MM.1S (cell line): Measurements from ENCODE around the gene SNAI3.

Experiments used
- DNase-seq: peaks from one replicate; pipeline ENCODE4 v3.0.0-alpha.2; 2015
- H2AFZ ChIP-seq: fragments of 300-600 bp; sonication (generic); 2 replicates; pipeline ENCODE4 v1.6.0; 2016; ENCODE audit warnings: antibody characterized with exemption, low read length
- H3F3A ChIP-seq: fragments of 300-600 bp; sonication (generic); 2 replicates; pipeline ENCODE4 v1.6.1; 2016; ENCODE audit warnings: mild to moderate bottlenecking, antibody characterized with exemption, low read length, moderate library complexity, mixed read lengths; ENCODE audit not compliant: insufficient read depth
- H3K27ac ChIP-seq: fragments of 300-600 bp; sonication (generic); 2 replicates; pipeline ENCODE4 v1.5.1; 2016; ENCODE audit warnings: mild to moderate bottlenecking, low read length
- H3K27me3 ChIP-seq: fragments of 300-600 bp; sonication (generic); replicated peaks from 2 replicates; pipeline ENCODE4 v1.6.0; 2016; ENCODE audit warnings: low read length; ENCODE audit not compliant: insufficient read depth
- H3K36me3 ChIP-seq: fragments of 300-600 bp; sonication (generic); replicated peaks from 2 replicates; pipeline ENCODE4 v1.6.1; 2016; ENCODE audit warnings: mild to moderate bottlenecking, low read length, mixed read lengths; ENCODE audit not compliant: insufficient read depth
- H3K4me1 ChIP-seq: fragments of 300-600 bp; sonication (generic); 2 replicates; pipeline ENCODE4 v1.6.1; 2016; ENCODE audit warnings: low read length, mixed read lengths
- H3K4me2 ChIP-seq: fragments of 300-600 bp; sonication (generic); 2 replicates; pipeline ENCODE4 v1.6.0; 2016; ENCODE audit warnings: low read depth, low read length
- H3K4me3 ChIP-seq: fragments of 300-600 bp; sonication (generic); 2 replicates; pipeline ENCODE4 v1.5.1; 2016; ENCODE audit warnings: low read length, mixed read lengths
- H3K79me2 ChIP-seq: fragments of 300-600 bp; sonication (generic); 2 replicates; pipeline ENCODE4 v1.6.1; 2016; ENCODE audit warnings: mixed run types, low read length, mixed read lengths
- H3K9ac ChIP-seq: fragments of 300-600 bp; sonication (generic); 2 replicates; pipeline ENCODE4 v1.6.1; 2016; ENCODE audit warnings: low read length, mixed read lengths
- H3K9me2 ChIP-seq: fragments of 300-600 bp; sonication (generic); replicated peaks from 2 replicates; pipeline ENCODE4 v1.6.1; 2016; ENCODE audit warnings: mild to moderate bottlenecking, low read length, mixed read lengths; ENCODE audit not compliant: insufficient read depth
- H3K9me3 ChIP-seq: fragments of 300-600 bp; sonication (generic); replicated peaks from 2 replicates; pipeline ENCODE4 v1.6.1; 2016; ENCODE audit warnings: mild to moderate bottlenecking, low read length, mixed read lengths; ENCODE audit not compliant: insufficient read depth
- H4K20me1 ChIP-seq: fragments of 300-600 bp; sonication (generic); 2 replicates; pipeline ENCODE4 v1.6.1; 2016; ENCODE audit warnings: mild to moderate bottlenecking, low read length, moderate library complexity, mixed read lengths; ENCODE audit not compliant: insufficient read depth
- EZH2 ChIP-seq: fragments of 300-600 bp; sonication (generic); optimal IDR thresholded peaks from 2 replicates; pipeline ENCODE3; 2017; ENCODE audit warnings: low read depth, mild to moderate bottlenecking, antibody characterized with exemption, low read length, mixed read lengths
- EZH2phosphoT487 ChIP-seq: fragments of 300-600 bp; sonication (generic); IDR thresholded peaks from 2 replicates; pipeline ENCODE4 v1.6.1; 2018; ENCODE audit warnings: antibody characterized with exemption, low read length
- TF ChIP-seq, protein P1 (sequence below): fragments of 300-600 bp; sonication (generic); IDR thresholded peaks from 2 replicates; pipeline ENCODE4 v1.5.1; 2016; ENCODE audit warnings: antibody characterized with exemption, low read length, mixed read lengths

The SNAI3 gene

DNA sequence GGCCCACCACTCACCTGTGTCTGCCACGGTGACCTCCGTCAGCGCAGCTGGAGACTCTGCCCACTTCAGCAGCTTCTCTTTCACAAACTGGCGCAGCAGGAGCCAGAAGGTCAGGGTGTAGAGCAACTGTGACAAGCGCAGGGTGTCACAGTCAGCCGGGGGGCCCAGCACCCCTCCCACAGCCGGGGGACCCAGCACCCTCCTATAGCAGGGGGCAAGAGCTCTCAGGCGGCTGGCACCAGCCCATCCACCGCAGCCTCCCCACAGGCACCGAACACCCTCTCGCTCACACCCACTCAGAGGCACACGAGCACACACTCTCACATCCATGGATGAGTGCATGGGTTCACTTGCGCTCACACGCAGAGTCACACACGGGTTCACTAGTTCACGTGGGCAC, 48.8 kb upstream of the SNAI3 start:
- H2AFZ ChIP-seq = no peak overlapping the region

DNA sequence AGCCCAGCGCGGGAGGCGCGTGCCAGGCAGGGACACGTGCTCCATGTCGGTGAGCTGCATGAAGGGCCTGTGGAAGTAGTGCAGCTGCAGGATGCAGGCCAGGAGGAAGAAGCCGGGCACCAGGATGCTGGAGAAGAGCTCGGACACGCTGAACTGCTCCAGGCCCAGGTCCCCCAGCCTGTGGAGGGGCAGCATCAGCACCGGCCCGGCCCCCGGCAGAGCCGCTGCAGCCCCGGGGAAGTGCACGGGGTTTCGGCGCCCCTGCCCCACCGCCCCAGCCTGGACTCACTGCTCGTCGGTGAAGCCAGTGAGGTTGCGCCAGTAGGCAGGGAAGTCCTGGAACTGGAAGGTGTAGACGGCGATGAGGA, 48.0 kb upstream of the SNAI3 start:
- no peak overlapping the region for H3K27ac ChIP-seq
- no peak overlapping the region for H3K4me3 ChIP-seq
- TF ChIP-seq EZH2phosphoT487 = no peak
- TF ChIP-seq, protein P1, sequence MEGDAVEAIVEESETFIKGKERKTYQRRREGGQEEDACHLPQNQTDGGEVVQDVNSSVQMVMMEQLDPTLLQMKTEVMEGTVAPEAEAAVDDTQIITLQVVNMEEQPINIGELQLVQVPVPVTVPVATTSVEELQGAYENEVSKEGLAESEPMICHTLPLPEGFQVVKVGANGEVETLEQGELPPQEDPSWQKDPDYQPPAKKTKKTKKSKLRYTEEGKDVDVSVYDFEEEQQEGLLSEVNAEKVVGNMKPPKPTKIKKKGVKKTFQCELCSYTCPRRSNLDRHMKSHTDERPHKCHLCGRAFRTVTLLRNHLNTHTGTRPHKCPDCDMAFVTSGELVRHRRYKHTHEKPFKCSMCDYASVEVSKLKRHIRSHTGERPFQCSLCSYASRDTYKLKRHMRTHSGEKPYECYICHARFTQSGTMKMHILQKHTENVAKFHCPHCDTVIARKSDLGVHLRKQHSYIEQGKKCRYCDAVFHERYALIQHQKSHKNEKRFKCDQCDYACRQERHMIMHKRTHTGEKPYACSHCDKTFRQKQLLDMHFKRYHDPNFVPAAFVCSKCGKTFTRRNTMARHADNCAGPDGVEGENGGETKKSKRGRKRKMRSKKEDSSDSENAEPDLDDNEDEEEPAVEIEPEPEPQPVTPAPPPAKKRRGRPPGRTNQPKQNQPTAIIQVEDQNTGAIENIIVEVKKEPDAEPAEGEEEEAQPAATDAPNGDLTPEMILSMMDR = no peak
- no peak for TF ChIP-seq EZH2
- H3K36me3 ChIP-seq = no peaks in the 10 kb centered on the region
- no peaks in the 10 kb centered on the region for H3K4me1 ChIP-seq
- no peaks in the 10 kb centered on the region for H3K9me3 ChIP-seq
- H3K27me3 ChIP-seq = no peaks in the 10 kb centered on the region
- H3K9me2 ChIP-seq = no peaks in the 10 kb centered on the region
- H4K20me1 ChIP-seq = no peaks in the 10 kb centered on the region
- no peak overlapping the region for H3K4me2 ChIP-seq
- no peak for DNase-seq
- H2AFZ ChIP-seq = no peak overlapping the region
- H3K79me2 ChIP-seq = peaks cover 6% of the 10 kb centered on the region
- no peak overlapping the region for H3K9ac ChIP-seq
- H3F3A ChIP-seq = no peaks in the 10 kb centered on the region

More for the DNA sequence above, 48.8 kb upstream of the SNAI3 start:
- no peak overlapping the region for H3K4me2 ChIP-seq
- peaks cover 6% of the 10 kb centered on the region for H3K79me2 ChIP-seq
- H3K36me3 ChIP-seq = no peaks in the 10 kb centered on the region
- no peak overlapping the region for H3K9ac ChIP-seq
- H3K9me3 ChIP-seq = no peaks in the 10 kb centered on the region
- no peak overlapping the region for H3K4me3 ChIP-seq
- no peaks in the 10 kb centered on the region for H3K4me1 ChIP-seq
- no peak overlapping the region for H3K27ac ChIP-seq
- TF ChIP-seq, protein P1 = no peak
- no peak for TF ChIP-seq EZH2phosphoT487
- no peak for TF ChIP-seq EZH2
- no peak for DNase-seq
- H3F3A ChIP-seq = no peaks in the 10 kb centered on the region
- no peaks in the 10 kb centered on the region for H3K27me3 ChIP-seq
- no peaks in the 10 kb centered on the region for H4K20me1 ChIP-seq
- no peaks in the 10 kb centered on the region for H3K9me2 ChIP-seq

DNA sequence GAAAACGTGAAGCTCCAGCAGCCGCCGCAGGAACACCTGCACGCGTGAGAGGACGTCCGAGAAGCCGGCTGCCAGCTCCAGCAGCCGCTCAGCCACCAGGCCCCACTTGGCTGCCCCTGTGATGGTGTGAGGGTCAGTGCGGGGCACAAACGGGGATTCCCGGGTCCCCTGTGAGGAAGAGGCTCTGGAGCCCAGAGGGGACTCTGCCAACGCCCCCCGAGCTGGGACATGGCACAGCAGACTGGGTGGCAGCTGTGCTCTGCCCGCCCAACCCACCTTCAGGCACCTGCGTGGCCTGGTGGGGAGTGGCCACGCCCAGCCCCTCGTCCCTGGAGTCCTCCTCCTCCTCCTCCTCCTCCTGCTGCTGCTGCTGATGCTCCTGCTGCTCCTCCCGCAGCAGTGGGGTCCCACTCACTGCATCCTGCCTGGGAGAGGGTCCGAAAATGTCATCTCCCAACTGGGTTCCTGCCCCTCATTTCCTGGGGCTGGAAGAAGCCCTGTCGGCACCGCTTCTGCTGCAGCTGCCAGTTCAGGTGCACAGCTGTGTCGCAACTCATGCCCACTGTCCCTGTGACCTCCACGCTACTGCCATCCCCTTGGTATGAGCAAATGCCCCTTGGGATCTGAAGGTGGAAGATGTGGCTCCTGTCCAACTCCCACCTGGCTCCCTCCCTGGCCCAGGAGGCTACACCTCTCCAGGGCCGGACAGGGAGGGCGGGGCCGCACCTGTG, 47.5 kb upstream of the SNAI3 start:
- Histone ChIP-seq H3K36me3 (no peaks in the 10 kb centered on the region), H3K4me1 (no peaks in the 10 kb centered on the region), H2AFZ (no peak overlapping the region), H4K20me1 (no peaks in the 10 kb centered on the region), H3K9ac (no peak overlapping the region), H3K4me3 (no peak overlapping the region), H3K27me3 (no peaks in the 10 kb centered on the region), H3K9me2 (no peaks in the 10 kb centered on the region), H3F3A (no peaks in the 10 kb centered on the region), H3K4me2 (no peak overlapping the region), H3K27ac (no peak overlapping the region), H3K79me2 (peaks cover 6% of the 10 kb centered on the region), H3K9me3 (no peaks in the 10 kb centered on the region)
- TF ChIP-seq, protein P1 = no peak
- TF ChIP-seq EZH2 = no peak
- no peak for TF ChIP-seq EZH2phosphoT487
- no peak for DNase-seq
